ENCODE results near the gene CHCHD6.

The CHCHD6 gene

DNA sequence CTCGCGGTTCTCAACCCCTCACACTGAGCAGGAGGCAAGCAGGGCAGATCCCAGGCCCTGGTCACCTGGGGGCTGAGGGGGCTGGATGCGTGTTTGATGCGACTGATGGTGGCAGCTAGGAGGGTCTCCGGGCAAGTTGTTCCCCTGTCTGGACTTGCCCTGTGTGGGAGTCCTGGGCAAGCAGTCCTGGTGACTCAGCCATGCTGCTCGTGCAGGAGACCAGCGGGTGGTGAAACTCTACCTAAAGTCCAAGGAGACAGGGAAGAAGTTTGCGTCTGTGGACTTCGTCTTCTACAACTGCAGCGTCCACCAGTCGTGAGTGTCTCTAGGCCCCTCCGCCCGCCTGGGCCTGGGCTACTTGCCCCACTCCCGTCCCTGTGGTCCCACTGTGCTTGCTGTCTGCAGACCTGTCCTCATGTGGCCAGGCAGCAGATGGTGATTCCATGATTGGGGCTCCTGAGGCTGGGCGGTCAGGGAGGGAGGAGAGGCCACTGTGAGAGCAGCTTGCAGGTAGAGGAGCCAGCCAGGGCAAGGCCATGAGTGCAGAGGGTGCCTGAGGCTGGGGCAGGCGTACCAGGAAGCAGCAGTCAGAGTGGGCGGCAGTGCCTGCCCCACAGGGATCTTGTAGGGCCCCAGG lies 301.9 kb downstream of the CHCHD6 start:
- H2AFZ ChIP-seq (ENCODE audit: low read length, unreplicated experiment): no peak overlapping the region
- H3K27ac ChIP-seq (ENCODE audit: low read depth, low read length): no peak overlapping the region
- H3K4me3 ChIP-seq (ENCODE audit: low read depth, low read length): no peak overlapping the region
- H3K4me1 ChIP-seq (ENCODE audit: control insufficient read depth, insufficient read depth, low read length, unreplicated experiment): peaks cover 23% of the 10 kb centered on the region
- no peaks in the 10 kb centered on the region for H3K27me3 ChIP-seq (ENCODE audit: insufficient read depth, low read length)
- no peaks in the 10 kb centered on the region for H3K36me3 ChIP-seq (ENCODE audit: insufficient read depth, low read length)
- H3K79me2 ChIP-seq (ENCODE audit: control insufficient read depth, insufficient read depth, low read length, unreplicated experiment): peaks cover 12% of the 10 kb centered on the region

DNA sequence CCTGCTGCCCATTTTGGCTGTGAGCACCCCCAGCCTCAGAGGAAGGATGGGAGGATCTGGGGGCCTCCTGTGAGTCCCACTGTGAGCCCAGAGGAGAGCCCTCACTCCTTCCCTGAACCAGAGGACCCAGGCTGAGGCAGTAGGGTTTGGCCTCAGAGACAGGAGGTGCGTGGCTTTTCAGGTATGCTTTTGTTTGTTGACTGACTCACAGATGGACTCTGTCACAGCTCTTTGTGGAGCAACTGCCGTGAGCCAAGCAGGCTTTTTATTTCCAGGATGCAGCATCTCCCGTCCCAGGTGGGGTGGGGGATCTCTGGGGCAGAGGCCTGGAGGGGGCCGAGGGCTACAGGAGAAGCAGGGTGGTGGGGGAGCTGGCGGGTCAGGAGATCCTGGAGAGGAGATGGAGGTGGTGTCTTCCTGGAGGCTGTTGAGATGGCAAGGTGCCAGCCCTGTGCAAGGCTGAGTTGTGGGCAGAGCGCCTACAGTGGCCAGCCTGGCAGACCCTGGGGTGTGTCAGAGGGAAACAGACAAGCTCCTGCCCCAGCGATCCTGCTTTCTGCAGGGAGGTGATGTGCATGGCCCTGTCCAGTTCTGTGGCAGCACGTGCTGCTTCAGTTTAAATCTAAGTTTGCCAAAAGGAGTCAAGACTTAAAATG lies 302.9 kb downstream of the CHCHD6 start:
- Histone ChIP-seq H3K36me3 (ENCODE audit: insufficient read depth, low read length) (peaks cover 2% of the 10 kb centered on the region; the same call in 1 of the 2 replicates), H3K4me1 (ENCODE audit: control insufficient read depth, insufficient read depth, low read length, unreplicated experiment) (peaks cover 27% of the 10 kb centered on the region), H3K4me3 (ENCODE audit: low read depth, low read length) (no peak overlapping the region), H3K27me3 (ENCODE audit: insufficient read depth, low read length) (no peaks in the 10 kb centered on the region), H2AFZ (ENCODE audit: low read length, unreplicated experiment) (no peak overlapping the region), H3K27ac (ENCODE audit: low read depth, low read length) (no peak overlapping the region), H3K79me2 (ENCODE audit: control insufficient read depth, insufficient read depth, low read length, unreplicated experiment) (peaks cover 6% of the 10 kb centered on the region)

DNA sequence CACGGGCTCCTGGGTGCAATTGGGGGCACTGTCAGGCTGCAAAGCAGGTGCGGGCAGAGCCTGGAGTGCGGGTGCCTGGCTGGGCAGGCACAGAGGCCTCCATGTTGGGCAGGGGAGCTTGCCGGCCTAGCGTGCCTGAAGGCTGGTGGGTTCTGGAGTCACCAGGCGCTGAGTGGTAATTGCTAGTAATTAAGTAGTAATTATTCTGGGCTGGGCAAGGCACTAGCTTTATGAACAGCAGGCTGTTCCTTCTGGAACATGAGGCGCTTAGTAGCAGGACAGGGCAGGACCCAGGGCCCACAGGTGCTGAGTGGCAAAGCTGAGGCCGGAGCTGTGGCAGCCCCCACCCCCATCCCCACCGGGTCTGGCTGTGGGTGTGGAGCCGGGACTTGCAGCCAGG lies 304.2 kb downstream of the CHCHD6 start:
- H3K27me3 ChIP-seq (ENCODE audit: insufficient read depth, low read length): no peaks in the 10 kb centered on the region
- H3K4me3 ChIP-seq (ENCODE audit: low read depth, low read length): no peak overlapping the region
- peaks cover 8% of the 10 kb centered on the region; the same call in 1 of the 2 replicates for H3K36me3 ChIP-seq (ENCODE audit: insufficient read depth, low read length)
- H3K4me1 ChIP-seq (ENCODE audit: control insufficient read depth, insufficient read depth, low read length, unreplicated experiment): peaks cover 18% of the 10 kb centered on the region
- no peak overlapping the region for H3K27ac ChIP-seq (ENCODE audit: low read depth, low read length)
- H2AFZ ChIP-seq (ENCODE audit: low read length, unreplicated experiment): no peak overlapping the region
- H3K79me2 ChIP-seq (ENCODE audit: control insufficient read depth, insufficient read depth, low read length, unreplicated experiment): peaks cover 6% of the 10 kb centered on the region

DNA sequence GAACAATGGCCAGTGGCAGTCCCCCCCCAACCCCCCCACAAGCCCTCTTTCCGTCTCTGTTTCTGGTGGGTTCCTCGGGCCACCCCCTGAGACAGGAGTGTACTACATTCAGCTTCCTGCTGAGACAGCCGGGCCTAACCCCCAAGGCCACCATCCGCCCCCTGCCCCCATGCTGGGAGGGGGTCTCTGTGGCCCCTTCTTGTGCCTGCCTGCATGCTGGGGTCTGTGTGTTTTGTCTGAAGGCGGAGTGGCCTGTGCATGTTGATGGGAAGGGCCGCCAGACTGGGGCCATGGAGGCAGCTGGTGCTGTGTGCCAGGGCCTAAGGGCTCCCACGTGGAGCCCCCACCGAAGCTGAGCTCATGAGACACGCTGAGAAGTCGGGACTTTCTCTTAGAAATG lies 305.5 kb downstream of the CHCHD6 start:
- no peak overlapping the region for H3K27ac ChIP-seq (ENCODE audit: low read depth, low read length)
- H2AFZ ChIP-seq (ENCODE audit: low read length, unreplicated experiment): no peak overlapping the region
- no peaks in the 10 kb centered on the region for H3K79me2 ChIP-seq (ENCODE audit: control insufficient read depth, insufficient read depth, low read length, unreplicated experiment)
- H3K4me3 ChIP-seq (ENCODE audit: low read depth, low read length): no peak overlapping the region
- no peaks in the 10 kb centered on the region for H3K27me3 ChIP-seq (ENCODE audit: insufficient read depth, low read length)
- H3K36me3 ChIP-seq (ENCODE audit: insufficient read depth, low read length): peaks cover 8% of the 10 kb centered on the region; the same call in 1 of the 2 replicates
- H3K4me1 ChIP-seq (ENCODE audit: control insufficient read depth, insufficient read depth, low read length, unreplicated experiment): peaks cover 15% of the 10 kb centered on the region

Measured in ACC112 (cell line).